ENCODE measurements around the gene CLDND1. TPM values are rescaled to one million over a fixed set of nuclear protein-coding genes. Genes with fewer than 3 reads are reported as not detected.
A peak's percentile ranks its signal among the peaks of the same experiment; 100 is the strongest.

Gene CLDND1
- total and polyA plus RNA-seq, 10 of the 15 experiments (the other 5 are each of a cell fraction or from before 2014, with no cell fraction given): 97.8 to 225 (median 152) TPM

- TF ChIP-seq ZBTB11 (CRISPR knock-in tag; IDR thresholded peaks at IDR 0.05): no peak
- TF ChIP-seq NRF1 (conservative IDR thresholded peaks at IDR 0.05; ENCODE audit: low read depth, low read length): no peak
- TF ChIP-seq PBX3 (IDR thresholded peaks at IDR 0.05; ENCODE audit: insufficient replicate concordance, low read depth, low read length): no peak
- no peak for TF ChIP-seq SUZ12 (IDR thresholded peaks at IDR 0.05; ENCODE audit: unreplicated experiment)
- TF ChIP-seq HDAC6 (IDR thresholded peaks at IDR 0.05; ENCODE audit: unreplicated experiment): no peak
- peak; percentile 55; the same call in 1 of the 2 replicates for TF ChIP-seq POLR2AphosphoS2 (IDR thresholded peaks at IDR 0.05; ENCODE audit: low read depth, low read length)
- no peak for TF ChIP-seq ETV6 (conservative IDR thresholded peaks at IDR 0.05 in 1 of 2, IDR thresholded peaks at IDR 0.05 in 1 of 2; ENCODE audit: borderline replicate concordance in 1 of 2, low read depth in 1 of 2)
- no peak for TF ChIP-seq NFXL1 (IDR thresholded peaks at IDR 0.05; ENCODE audit: borderline replicate concordance)
- no peak for TF ChIP-seq PKNOX1 (IDR thresholded peaks at IDR 0.05)
- peak; percentile 42; the same call in 1 of the 2 replicates for TF ChIP-seq SMAD5 (IDR thresholded peaks at IDR 0.05; ENCODE audit: low read depth)
- no peak for TF ChIP-seq RBBP5 (conservative IDR thresholded peaks at IDR 0.05)
- no peak for TF ChIP-seq TARDBP (IDR thresholded peaks at IDR 0.05; ENCODE audit: borderline replicate concordance)
- no peak for TF ChIP-seq ZSCAN29 (IDR thresholded peaks at IDR 0.05)
- no peak for TF ChIP-seq POLR2A (IDR thresholded peaks at IDR 0.05; ENCODE audit: low read depth, low read length)
- TF ChIP-seq POLR2AphosphoS5 (IDR thresholded peaks at IDR 0.05; ENCODE audit: low read length): peak; percentile 50
- no peak for TF ChIP-seq ZZZ3 (IDR thresholded peaks at IDR 0.05; ENCODE audit: control insufficient read depth, insufficient read length, low read depth)
- TF ChIP-seq WRNIP1 (IDR thresholded peaks at IDR 0.05; ENCODE audit: borderline replicate concordance, low read depth, low read length): peak; percentile 77; the same call in 1 of the 2 replicates
- TF ChIP-seq PAX5 (IDR thresholded peaks at IDR 0.05; ENCODE audit: borderline replicate concordance, low read depth, low read length): no peak
- TF ChIP-seq BCL3 (IDR thresholded peaks at IDR 0.05; ENCODE audit: borderline replicate concordance, insufficient read depth, low read depth, low read length, poor library complexity, severe bottlenecking): no peak
- TF ChIP-seq EZH2 (IDR thresholded peaks at IDR 0.05; ENCODE audit: borderline replicate concordance, control insufficient read depth, low read depth, low read length): no peak
- no peak for TF ChIP-seq SRF (IDR thresholded peaks at IDR 0.05; ENCODE audit: low read depth in 2 of 2, low read length in 2 of 2)
- TF ChIP-seq EP300 (IDR thresholded peaks at IDR 0.05; ENCODE audit: borderline replicate concordance in 1 of 2, control insufficient read depth in 1 of 2, low read depth in 2 of 2, low read length in 2 of 2): no peak
- TF ChIP-seq ATF7 (IDR thresholded peaks at IDR 0.05; ENCODE audit: low read depth): no peak
Observed at GRCh38 chr3:98528474-98529346, 6.0 kb upstream of the CLDND1 start (continued).
